Fibroblast of skin of left quadriceps (primary cell): ENCODE results near the gene KIF13A.
"Not testable (repeated sequence)": the region's sequence is repeated elsewhere in the genome, so short reads cannot be mapped to it uniquely, and the experiment has no call there.

ENCODE experiments used
- DNase-seq, 2 experiments: peaks; one replicate each; pipeline ENCODE4 v3.0.0-alpha.2; 2013; ENCODE audit warnings: low read depth in 2 of 2

KIF13A gene

DNA sequence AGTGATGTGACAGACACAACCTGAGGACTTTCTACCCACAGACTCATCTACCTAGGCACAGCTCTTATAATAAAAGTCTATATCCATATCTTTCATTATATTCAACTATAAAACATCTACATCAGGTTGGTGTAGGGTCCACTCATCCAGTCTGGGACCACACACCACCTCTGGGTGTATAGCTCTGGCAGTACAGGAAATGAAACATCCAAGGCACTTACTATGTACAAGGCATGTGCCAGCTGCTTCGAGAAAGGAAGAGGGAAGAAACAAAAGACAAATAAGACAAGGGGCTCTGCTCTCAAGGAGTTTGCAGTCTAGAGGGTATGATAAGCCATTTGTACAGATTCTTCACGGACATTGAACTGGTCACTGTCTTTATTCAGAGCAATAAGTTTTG, 18.6 kb downstream of the KIF13A start:
- DNase-seq, result no peak

DNA sequence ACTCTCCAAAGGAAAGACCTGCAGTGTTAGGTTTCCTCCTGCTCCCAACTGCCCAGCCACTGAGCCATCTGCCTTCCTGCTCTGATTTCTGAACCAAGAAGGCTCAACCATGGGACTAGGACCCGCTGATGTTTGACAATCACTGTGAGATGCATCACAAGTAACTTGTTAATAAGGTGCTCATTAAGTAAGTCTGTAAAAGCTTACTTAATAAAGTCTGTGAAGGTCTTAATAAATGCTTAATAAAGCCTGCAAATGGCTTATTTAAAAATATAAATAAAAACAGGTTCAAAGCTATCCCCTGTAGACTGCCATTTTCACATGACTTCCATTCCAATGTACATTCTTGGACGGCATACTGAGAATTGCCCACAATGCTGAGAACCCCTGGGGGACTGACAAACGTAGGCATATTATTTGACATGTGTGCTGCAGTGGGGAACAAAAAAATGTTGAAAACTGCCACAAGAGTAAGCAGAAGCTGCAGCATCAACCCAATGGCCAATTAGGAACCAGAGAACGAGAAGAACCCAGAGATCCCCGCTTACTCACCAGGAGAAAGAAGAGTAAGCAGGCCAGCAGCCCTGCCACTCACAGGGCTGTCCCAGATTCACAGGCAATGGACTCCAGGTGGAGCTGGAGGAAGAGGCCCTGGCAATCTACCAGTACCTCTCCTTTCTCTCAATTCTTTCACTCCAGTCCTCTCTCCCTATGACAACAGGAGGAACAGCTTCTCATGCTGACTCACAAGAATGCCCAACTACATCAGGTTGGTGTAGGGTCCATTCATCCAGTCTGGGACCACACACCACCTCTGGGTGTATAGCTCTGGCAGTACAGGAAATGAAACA, 19.5 kb downstream of the KIF13A start:
- no peak for DNase-seq

GRCh38 chr6:17966451-17966850, 21.0 kb downstream of the KIF13A start:
- DNase-seq, result no peak

DNA sequence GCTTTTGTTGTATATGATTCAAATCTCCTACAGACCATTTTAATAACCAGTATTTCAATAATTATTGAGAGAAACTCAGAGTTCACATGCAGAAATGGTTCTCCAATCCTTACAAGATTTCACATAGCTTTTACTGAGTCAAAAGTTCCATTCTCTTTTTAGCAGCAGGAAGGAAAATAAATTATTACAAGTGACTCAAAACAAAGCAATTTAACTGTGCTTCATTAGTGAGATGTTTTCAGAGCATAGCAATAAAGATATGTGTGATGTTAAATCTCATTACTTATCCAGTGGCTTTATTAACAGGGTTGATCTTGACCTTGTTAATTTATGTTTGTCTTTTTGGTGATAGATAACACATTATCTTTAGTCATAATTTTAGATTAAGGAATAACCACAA, 22.0 kb downstream of the KIF13A start:
- DNase-seq, result peak in 1 of 2 experiments; percentile 46

DNA sequence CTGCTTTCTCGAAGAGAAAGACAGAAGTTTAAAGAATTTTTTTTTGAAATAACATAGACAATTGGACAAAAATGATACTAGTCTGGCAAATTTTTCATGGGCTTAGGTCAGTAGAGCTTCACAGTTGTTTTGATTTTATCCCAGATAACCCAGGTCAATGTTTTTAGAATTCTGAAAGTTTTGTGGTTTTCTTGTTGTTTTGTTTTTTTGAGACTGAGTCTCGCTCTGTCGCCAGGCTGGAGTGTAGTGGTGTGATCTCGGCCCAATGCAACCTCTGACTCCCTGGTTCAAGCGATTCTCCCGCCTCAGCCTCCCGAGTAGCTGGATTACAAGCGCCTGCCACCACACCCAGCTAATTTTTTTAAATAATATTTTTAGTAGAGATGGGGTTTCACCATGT, 22.8 kb downstream of the KIF13A start:
- no peak for DNase-seq

DNA sequence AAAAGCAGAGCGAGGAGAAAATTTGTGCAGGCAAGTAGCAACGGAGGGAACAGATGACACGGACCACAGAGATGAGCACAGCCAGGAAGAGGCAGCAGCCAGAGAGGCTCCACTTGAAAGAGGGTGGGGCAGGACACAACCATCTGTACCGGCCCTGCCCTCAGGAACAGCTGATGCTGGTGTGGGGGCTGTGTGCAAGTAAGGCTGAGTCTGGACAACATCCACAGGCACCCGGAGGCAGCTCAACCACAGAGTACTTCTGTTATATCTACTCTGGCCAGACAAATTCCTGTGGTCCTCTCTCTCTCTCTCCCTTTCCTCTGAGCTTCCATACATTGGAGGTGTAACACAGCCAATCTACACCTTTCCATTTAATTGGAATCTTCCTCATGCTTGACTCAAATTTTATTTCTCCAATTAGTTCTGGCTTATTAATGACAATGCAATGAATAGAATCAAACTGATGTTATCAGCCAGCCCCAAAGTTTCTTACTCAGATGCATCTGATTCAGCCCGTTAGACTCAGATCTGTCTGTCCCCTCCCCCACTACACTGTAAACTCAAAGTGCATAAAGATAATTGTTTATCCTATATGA, 24.9 kb downstream of the KIF13A start:
- peak; percentile 86 for DNase-seq

GRCh38 chr6:17959302-17959701, 28.1 kb downstream of the KIF13A start:
- no peak for DNase-seq

DNA sequence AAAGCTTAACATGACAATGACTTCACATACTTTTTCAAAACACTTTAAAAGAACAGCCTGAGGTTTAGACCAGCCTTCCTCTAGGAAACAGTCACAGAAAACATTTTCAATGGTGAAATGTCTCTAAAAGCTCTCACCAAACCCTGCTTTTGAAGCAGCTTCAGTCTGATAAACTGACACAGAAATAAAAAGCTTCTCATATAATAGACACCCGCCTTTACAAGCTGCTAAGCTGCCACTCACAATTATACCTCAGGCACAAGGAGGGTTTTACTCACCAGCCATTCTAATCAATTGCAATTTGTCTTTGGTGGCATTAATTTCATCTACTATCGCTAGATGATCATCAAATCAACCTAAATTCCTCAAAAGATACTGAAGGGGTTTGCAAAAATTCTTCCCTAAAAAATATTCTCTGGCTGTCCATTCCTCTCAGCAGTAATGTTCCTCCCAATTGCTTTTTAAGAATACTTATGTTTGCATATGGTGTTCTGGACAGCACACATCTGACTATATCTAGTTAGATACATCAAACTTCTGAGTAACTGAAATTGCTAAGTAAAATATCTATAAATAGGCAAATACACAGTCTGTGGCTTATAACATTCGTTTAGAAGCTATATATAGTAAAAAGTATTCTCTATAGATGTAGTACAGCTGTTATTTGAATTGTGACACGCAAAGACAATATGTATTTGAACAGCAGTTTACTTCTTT, 29.4 kb downstream of the KIF13A start:
- no peak for DNase-seq

DNA sequence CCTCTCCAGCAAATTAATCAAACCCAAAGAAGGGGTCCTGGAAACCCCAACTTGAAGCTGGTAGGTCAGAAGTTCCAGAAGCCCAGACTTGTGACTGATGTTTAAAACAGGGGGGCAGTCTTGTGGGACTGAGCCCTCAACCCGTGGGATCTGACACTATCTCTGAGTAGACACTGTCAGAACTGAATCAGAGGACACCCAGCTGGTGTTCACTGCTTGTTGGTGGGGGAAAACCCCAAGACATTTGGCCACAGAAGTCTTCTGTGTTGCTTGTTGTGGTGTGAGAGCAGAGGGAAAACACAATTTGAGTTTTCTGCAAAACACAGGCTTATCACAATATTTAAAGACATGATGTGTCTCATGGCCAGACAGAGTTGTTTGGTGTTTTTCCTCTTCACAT, 29.9 kb downstream of the KIF13A start:
- DNase-seq, result no peak

GRCh38 chr6:17957086-17957485, 30.3 kb downstream of the KIF13A start:
- no peak for DNase-seq

DNA sequence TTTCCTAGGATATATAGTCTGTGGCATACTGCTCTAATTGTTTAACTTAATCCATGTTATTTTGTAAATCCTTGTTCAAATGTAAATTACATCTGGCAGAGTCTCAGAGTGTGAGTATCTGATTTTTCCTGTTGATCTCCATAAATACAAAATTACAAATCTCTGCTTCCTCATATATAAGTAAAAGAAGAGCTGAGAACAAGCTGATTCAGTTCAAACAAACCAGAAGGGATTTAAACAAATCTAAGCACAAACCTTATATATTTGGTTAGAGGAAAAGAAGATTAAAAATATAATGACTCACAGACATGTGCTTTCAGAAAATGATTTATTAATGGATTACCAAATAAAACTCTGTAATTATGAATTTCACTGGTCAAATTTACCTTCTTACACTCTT, 37.3 kb downstream of the KIF13A start:
- no peak for DNase-seq

- DNase-seq, result no peak
Observed at GRCh38 chr6:17949168-17949567, 38.3 kb downstream of the KIF13A start.

GRCh38 chr6:17948725-17949124, 38.7 kb downstream of the KIF13A start:
- no peak for DNase-seq

DNA sequence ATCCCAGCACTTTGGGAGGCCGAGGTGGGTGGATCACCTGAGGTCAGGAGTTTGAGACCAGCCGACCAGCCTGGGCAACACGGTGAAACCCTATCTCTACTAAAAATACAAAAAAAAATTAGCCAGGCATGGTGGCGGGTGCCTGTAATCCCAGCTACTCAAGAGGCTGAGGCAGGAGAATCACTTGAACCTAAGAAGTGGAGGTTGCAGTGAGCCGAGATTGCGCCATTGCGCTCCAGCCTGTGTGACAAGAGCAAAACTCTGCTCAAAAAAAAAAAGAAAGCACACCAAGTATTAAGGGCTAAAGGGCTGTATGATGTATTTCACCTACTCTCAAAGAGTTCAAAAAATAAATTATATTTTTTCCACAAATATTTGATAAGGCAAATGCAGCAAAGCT, 39.9 kb downstream of the KIF13A start:
- DNase-seq, result not testable (repeated sequence)

DNA sequence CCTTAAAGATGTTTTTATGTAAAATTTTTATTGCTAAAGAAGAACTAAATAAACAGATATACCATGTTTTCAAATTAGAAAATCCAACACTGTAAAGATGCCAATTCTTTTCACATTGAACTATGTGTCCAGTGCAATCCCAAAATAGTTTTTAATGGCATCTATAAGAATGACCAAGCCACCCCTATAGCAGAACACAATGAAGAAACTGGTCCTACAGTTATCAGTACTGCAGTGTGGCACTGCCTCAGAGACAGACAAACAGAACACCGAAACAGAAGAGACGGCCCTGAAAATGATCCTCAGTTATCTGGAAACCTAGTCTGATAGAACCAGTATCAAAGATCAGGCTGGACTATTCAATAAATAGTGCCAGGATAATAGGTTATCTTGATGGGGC, 41.9 kb downstream of the KIF13A start:
- DNase-seq, result no peak

- no peak for DNase-seq
Observed at GRCh38 chr6:17945111-17945510, 42.3 kb downstream of the KIF13A start.

DNA sequence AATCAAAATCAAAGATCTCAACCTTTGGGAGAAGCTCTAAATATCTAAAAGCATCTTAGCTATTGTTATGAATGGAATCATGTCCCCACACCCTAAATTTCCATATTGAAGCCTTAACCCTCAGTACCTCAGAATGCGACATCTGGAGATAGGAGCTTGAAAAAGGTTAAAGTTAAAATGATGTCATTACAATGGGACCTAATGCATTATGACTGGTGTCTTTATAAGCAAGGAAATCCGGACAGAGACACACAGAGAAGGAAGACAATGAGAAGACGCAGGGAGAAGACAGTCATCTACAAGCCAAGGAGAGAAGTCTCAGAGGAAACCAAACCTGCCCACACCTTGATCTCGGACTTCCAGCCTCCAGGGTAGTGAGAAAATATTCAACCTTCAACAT, 46.1 kb downstream of the KIF13A start:
- DNase-seq, result no peak

GRCh38 chr6:17940151-17940792, 47.2 kb downstream of the KIF13A start:
- DNase-seq, result no peak

- peak; percentile 62 to 67 for DNase-seq
Observed at GRCh38 chr6:17938901-17939300, 48.5 kb downstream of the KIF13A start.

DNA sequence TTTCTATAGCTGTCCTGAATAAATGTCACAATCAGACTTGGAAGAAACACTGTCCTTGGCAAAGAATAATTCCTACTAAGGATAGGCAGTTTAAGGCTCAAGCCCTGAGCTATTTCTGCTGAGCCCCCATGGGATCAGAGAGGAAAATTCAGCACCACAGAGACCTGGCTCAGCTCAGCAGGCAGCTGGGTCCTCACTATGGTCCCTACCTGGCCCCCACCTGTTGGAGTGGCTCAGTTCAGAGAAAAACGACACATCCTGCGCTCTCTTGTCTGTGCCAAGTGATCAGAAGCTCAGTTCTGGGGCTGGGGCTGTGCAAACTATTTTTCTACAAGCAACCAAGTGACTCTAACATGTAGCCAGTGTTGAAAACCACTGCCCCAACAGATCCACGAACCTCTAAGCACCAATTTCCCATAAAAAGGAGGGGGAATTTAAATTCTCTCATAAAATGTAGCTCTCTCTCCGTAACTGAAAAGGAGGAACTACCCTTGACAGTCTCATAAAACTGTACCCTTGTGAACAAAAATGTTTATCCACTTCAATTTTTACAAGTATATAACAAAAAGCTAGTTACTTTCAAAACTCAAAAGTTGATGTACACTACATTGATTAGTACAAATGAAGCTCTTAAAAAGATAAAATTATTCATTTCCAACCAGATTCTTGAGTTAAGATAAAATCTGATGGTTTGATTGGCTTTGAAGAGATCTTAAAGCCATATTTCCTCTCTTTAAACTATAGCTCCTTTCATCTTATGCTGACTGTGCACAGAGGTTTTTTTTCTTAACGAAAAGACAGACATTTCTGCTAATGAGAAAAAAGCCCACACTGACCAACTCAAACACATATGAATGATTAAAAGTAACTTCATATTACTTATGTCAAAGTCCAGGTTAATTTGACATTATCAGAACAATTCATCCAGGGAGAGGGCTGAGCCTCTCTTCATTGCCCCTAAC, 52.0 kb downstream of the KIF13A start:
- DNase-seq, result no peak

DNA sequence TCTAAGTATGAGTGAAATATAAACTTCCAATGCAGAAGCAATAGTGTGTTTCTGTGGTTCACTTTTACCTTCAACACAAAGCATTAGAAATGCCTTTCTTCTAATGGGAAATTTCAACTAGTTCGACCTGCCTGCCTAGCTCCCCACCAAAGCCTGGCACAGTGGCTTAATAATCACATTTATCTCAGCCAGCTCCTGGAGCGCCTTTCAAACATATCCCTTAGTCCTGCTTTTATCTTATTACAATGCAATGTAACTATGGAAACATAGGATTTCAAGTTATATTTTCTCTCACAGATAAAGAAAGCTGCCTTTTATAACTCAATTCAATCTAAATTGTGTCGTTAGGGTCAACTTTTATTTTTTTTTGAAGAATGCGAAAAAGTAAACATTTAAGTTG, 53.7 kb downstream of the KIF13A start:
- no peak for DNase-seq
